HG02798 (cell line): ENCODE data around the gene GALNTL6.
A peak's percentile ranks its signal among the peaks of the same experiment; 100 is the strongest.

Experiments
- ATAC-seq: cut with Tn5 transposase; IDR thresholded peaks from one replicate; pipeline ENCODE4 v1.9.1; 2021; ENCODE audit warnings: mild to moderate bottlenecking; ENCODE audit not compliant: unreplicated experiment, poor library complexity

Gene GALNTL6

GRCh38 chr4:172173206-172173605, 360.0 kb downstream of the GALNTL6 start:
- no peak for ATAC-seq

- no peak for ATAC-seq
Measured at GRCh38 chr4:172177382-172177781, 364.2 kb downstream of the GALNTL6 start.

DNA sequence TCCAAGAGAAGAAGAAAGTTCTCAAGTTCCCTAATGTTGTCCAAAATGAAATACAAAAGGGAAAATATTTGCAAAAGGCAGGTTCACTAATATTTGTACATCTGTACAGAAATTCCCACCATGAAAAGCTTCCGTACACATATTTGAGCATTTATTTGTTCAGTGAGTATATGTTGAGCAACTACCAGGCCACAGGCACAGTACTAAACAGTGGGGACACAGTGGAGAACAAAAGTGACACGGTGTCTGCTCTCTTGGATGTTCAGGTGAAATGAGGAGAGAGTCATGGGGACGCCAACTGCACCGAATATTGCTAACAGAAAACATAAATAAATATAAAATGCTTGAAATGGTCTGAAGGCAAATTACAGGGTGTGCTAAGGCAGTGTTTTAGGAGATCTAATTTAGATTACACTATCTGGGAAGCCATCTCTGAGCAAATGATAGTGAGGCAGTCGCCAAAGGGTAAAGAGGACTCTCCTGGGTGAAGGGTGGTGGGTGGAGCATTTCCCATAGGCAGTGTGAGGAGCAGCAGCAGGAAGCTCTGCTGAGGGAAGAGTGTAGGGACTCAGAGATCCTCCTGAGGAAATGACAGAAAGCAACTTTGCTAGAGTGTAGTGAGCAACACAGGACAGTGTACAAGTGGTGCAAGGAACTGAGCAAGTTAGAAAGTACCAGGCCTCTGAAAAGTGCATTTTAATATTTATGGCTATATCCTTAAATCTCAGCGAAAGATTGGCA, 375.2 kb downstream of the GALNTL6 start:
- no peak for ATAC-seq

- peak; percentile 63 for ATAC-seq
Measured at GRCh38 chr4:172202480-172203076, 389.4 kb downstream of the GALNTL6 start.

- no peak for ATAC-seq
Measured at GRCh38 chr4:172207258-172207657, 394.1 kb downstream of the GALNTL6 start.

DNA sequence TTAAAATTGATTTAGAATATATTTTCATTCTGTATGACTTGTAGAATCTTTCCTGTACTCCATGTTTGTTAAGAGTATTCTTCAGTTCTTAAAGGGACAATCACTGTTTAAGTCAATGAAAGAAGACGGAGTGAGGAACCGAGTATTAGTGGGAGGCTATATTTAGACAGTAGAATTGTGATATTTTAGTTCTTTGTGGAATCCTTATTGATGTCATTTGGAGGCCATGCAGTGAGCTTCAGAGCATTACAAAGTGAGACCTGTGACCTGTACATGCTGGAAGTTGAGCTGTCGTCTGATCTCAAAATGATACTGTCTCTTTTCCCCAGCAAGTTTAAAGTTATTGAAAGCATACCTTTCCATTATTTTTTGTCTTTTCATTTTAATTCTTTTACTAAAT, 394.7 kb downstream of the GALNTL6 start:
- ATAC-seq, result no peak

GRCh38 chr4:172220679-172221078, 407.5 kb downstream of the GALNTL6 start:
- ATAC-seq, result no peak

- ATAC-seq, result no peak
Measured at GRCh38 chr4:172225457-172225856, 412.3 kb downstream of the GALNTL6 start.

GRCh38 chr4:172232966-172233365, 419.8 kb downstream of the GALNTL6 start:
- no peak for ATAC-seq

DNA sequence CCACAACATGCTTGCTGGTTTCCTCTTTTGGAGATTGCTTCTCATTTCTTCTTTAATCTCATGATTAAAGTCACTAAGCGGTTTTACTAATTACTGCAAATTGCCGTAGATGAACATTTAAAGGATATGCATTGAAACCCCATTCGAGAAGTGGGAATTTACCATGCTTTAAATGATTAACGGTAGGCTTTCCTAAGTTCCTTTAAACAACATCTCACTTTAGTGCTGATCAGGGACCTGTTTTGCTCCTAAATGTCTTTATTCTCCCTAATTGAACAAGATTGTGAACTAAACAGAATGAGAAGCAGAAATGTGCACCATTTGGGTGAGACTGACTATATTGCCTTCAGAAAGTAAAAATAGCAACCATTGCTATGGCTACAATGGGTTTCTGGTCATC, 430.3 kb downstream of the GALNTL6 start:
- ATAC-seq, result no peak

- ATAC-seq, result no peak
Measured at GRCh38 chr4:172245516-172245915, 432.3 kb downstream of the GALNTL6 start.

GRCh38 chr4:172253409-172253808, 440.2 kb downstream of the GALNTL6 start:
- ATAC-seq, result no peak

DNA sequence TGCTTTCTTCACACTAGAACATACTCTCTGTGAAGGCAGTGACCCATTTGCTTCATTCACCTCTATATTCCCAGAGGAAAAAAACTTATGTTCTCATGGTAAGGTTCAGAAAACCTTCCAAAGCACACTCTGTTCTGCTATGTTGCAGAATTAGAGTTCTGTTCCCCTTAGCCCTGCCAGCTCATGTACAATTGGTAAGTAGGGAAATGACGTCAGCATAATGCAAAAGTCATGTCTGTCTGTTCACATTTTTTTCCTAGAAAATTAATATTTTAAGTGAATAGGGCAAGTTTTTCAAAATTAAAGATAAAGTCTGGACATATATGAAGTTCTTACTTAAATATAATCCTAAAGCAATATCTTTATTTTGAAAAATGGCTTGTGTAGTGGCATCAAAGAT, 443.6 kb downstream of the GALNTL6 start:
- no peak for ATAC-seq

- no peak for ATAC-seq
Measured at GRCh38 chr4:172270397-172270796, 457.2 kb downstream of the GALNTL6 start.

DNA sequence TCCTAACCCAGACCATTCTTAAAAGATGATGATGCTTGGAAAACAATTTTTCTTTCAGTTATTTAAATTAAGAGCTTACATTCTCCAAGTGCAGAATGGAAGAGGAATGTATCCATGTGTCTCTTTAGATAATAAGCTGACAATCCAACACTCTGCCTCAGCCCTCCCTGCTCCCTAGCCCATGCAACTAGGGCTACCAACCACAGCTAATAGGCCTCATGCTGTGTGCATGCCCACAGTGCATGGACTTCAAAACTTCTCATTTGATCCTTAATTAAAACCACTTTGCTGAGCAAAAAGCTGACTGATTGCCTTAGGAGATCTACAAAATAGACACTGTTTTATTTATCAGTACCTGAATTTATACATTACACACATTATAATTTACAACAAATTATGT, 473.9 kb downstream of the GALNTL6 start:
- no peak for ATAC-seq

- ATAC-seq, result no peak
Measured at GRCh38 chr4:172305698-172306097, 492.5 kb downstream of the GALNTL6 start.

DNA sequence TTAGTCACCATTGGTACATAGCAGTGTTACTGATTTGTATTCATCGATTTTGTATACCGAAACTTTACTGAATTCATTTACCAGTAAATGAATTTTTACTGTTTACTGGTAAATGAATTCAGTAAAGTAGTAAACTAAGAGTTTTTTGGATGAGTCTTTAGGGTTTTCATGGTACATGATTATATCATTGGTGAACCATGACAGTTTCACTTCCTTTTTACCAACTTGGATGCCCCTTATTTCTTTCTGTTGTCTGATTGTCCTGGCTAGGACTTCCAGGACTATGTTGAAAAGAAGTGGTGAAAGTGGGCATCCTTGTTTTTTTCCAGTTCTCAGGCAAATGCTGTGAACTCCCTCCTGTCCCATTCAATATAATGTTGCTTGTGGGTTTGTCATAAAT, 494.9 kb downstream of the GALNTL6 start:
- no peak for ATAC-seq

DNA sequence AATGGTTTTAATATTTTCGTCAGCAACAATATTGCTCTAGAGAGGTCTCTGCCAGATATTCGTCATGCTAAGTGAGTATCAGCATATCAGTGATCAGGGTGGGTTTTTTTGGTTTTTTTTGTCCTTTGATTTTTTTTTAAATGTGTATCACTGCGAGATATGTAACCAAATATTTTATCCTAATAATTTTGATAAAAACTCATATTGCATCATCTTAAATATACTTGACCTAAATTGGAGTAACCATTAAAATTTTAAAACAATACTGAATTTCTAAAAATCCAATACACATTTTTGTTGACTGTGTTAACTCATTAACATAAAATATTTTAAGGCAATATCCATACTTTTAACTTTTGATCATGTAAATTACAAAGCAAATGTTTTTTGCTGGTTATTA, 498.5 kb downstream of the GALNTL6 start:
- ATAC-seq, result no peak

DNA sequence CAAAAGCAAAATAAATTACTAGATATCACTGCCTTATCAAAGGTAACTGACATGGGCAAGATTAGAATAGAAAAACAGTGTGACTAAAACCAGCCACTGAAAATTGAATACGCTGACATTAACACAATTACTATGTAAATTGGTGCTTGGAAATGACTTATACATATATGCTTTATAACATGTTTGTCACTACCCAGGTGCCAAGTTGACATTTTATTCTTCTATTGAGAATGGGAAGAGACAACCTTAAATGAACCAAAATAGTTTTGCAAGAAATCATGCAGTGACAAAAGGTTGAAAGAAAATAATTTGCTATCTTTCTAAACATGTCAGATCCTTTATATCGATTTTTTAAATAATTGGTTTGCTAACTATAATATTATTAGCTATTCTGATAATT, 510.1 kb downstream of the GALNTL6 start:
- ATAC-seq, result no peak

- no peak for ATAC-seq
Measured at GRCh38 chr4:172344308-172344938, 531.2 kb downstream of the GALNTL6 start.

- no peak for ATAC-seq
Measured at GRCh38 chr4:172348426-172348825, 535.2 kb downstream of the GALNTL6 start.

DNA sequence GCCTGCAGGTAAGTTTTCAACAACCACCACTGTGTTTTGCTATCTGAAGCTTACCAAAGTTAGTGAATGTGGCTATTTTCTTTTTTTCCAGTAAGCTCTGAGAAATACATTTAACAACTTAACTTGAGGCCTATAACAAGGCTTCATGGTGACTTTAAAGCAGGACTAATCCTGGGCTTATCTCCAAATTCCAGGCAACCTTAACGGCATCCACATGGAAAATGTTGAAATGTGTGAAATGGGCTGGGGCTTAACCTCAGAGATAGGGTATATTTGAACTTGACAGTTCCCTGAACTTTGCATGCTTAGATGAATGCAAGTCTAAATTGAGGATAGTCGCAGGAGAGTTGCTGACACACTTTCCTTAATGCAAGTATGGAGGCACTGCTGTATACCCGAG, 539.2 kb downstream of the GALNTL6 start:
- no peak for ATAC-seq
